HCT116 (cell line): ENCODE measurements around the gene UNC93B1. TPM values are rescaled to one million over a fixed set of nuclear protein-coding genes. Genes with fewer than 3 reads are reported as not detected.
"Not testable (repeated sequence)": the region's sequence is repeated elsewhere in the genome, so short reads cannot be mapped to it uniquely, and the experiment has no call there.

Source experiments
- ATAC-seq: fragments of 200-7000 bp; cut with Tn5 transposase; 2 replicates; pipeline ENCODE4 v1.9.1; 2020; ENCODE audit warnings: mild to moderate bottlenecking, moderate library complexity
- BruUV-seq: library from RNA; stranded (reverse); fragments of 400-500 nt; replicated peaks from 2 replicates; lab custom pipeline; 2021; lab: Mats Ljungman, UMichigan
- CTCF ChIA-PET: fragments of 300-600 bp; sonication (Branson Sonifier 250); formaldehyde crosslinking; loops from one replicate; lab custom pipeline; 2021; ENCODE audit warnings: antibody characterized with exemption; lab: Charles Lee
- POLR2A ChIA-PET: fragments of 300-600, 350-600 bp; sonication (Branson Sonifier 250); formaldehyde crosslinking; loops from one replicate; lab custom pipeline; 2021; ENCODE audit warnings: antibody characterized with exemption; lab: Charles Lee
- RAD21 ChIA-PET, 2 experiments: fragments of 300-600 bp; sonication (Branson Sonifier 250); formaldehyde crosslinking; loops; one replicate each; lab custom pipeline; 2023; ENCODE audit warnings: low total read pairs in 2 of 2; ENCODE audit not compliant: uncharacterized antibody in 2 of 2, unreplicated experiment in 2 of 2, low non-redundant PET in 1 of 2; lab: Charles Lee
- DNase-seq: peaks from one replicate; pipeline ENCODE4 v3.0.0-alpha.2; 2010; ENCODE audit warnings: low read depth, low spot score
- H2AFZ ChIP-seq: fragments of 200-600 bp; shearing (Covaris generic), sonication (generic); 2 replicates; pipeline ENCODE4 v1.6.1; 2017; ENCODE audit warnings: low read depth, mixed run types, mixed read lengths, antibody characterized with exemption, low read length; ENCODE audit not compliant: poor library complexity, severe bottlenecking
- H3K27ac ChIP-seq: 2 replicates; pipeline ENCODE4 v1.5.1; 2012; ENCODE audit warnings: low read depth, low read length
- H3K27me3 ChIP-seq: fragments of 200-600 bp; sonication (generic); 2 replicates; pipeline ENCODE4 v1.6.1; 2016; ENCODE audit warnings: mixed run types, low read length, mixed read lengths; ENCODE audit not compliant: insufficient read depth
- H3K36me3 ChIP-seq, 2 experiments: fragments of 200-500 bp in 1 of 2; fragments of 200-600 bp in 1 of 2; sonication (Bioruptor generic) in 1 of 2; sonication (generic) in 1 of 2; 2 replicates each; pipeline versions ENCODE4 v1.5.1 to v1.6.1; 2014 to 2016; ENCODE audit warnings: low read length in 2 of 2, inconsistent platforms in 1 of 2, mixed read lengths in 1 of 2, mixed run types in 1 of 2; ENCODE audit not compliant: insufficient read depth in 2 of 2, control insufficient read depth in 1 of 2
- H3K4me1 ChIP-seq, 2 experiments: fragments of 200-600 bp in 1 of 2; sonication (generic) in 1 of 2; 2 replicates each; pipeline versions ENCODE4 v1.5.1 to v1.6.1; 2012 to 2017; ENCODE audit warnings: low read length in 2 of 2, inconsistent platforms in 1 of 2, mild to moderate bottlenecking in 1 of 2, mixed read lengths in 1 of 2, mixed run types in 1 of 2, moderate library complexity in 1 of 2; ENCODE audit not compliant: insufficient read depth in 2 of 2, control insufficient read depth in 1 of 2
- H3K4me2 ChIP-seq: fragments of 200-600 bp; sonication (generic); 2 replicates; pipeline ENCODE4 v1.6.1; 2017; ENCODE audit warnings: mixed run types, low read length, mixed read lengths
- H3K4me3 ChIP-seq, 2 experiments: fragments of 200-600 bp in 1 of 2; sonication (generic) in 1 of 2; replicated peaks in 1 of 2; 2 replicates each; pipeline ENCODE4 v1.5.1; 2011 to 2016; ENCODE audit warnings: low read length in 2 of 2, control low read depth in 1 of 2, low read depth in 1 of 2, mild to moderate bottlenecking in 1 of 2, mixed read lengths in 1 of 2, mixed run types in 1 of 2
- H3K79me2 ChIP-seq: fragments of 200-600 bp; sonication (generic); 2 replicates; pipeline ENCODE4 v1.6.1; 2017; ENCODE audit warnings: mild to moderate bottlenecking, mixed run types, low read length, moderate library complexity, mixed read lengths; ENCODE audit not compliant: insufficient read depth
- H3K9ac ChIP-seq: fragments of 200-600 bp; sonication (generic); 2 replicates; pipeline ENCODE4 v1.6.1; 2016; ENCODE audit warnings: low read length, mixed read lengths
- H3K9me2 ChIP-seq: fragments of 200-600 bp; sonication (generic), shearing (Covaris generic); 2 replicates; pipeline ENCODE4 v1.6.1; 2017; ENCODE audit warnings: mixed run types, mild to moderate bottlenecking, moderate library complexity; ENCODE audit not compliant: insufficient read depth
- H3K9me3 ChIP-seq, 2 experiments: fragments of 200-500 bp in 1 of 2; fragments of 200-600 bp in 1 of 2; sonication (Bioruptor generic) in 1 of 2; sonication (generic) in 1 of 2; 2 replicates each; pipeline ENCODE4 v1.6.1; 2014 to 2017; ENCODE audit warnings: low read length in 2 of 2, mixed read lengths in 2 of 2, inconsistent platforms in 1 of 2, low read depth in 1 of 2, mild to moderate bottlenecking in 1 of 2, mixed run types in 1 of 2, moderate library complexity in 1 of 2; ENCODE audit not compliant: control insufficient read depth in 1 of 2, insufficient read depth in 1 of 2
- H4K20me1 ChIP-seq: fragments of 200-600 bp; sonication (generic), shearing (Covaris generic); 2 replicates; pipeline ENCODE4 v1.6.1; 2017; ENCODE audit warnings: mixed run types, mild to moderate bottlenecking, moderate library complexity; ENCODE audit not compliant: insufficient read depth
- intact Hi-C: fragments of 100-400 bp; cut with micrococcal nuclease; formaldehyde crosslinking; loops from 2 replicates; pipeline ENCODE4 v1.10.0; 2022
- total RNA-seq: library from RNA; stranded (reverse); gene quantifications from one replicate; pipeline ENCODE4 v1.2.1, GENCODE V29; 2021; ENCODE audit not compliant: unreplicated experiment

The UNC93B1 gene
- total RNA-seq, 1 experiment from 2014 or later: 72.9 TPM

DNA sequence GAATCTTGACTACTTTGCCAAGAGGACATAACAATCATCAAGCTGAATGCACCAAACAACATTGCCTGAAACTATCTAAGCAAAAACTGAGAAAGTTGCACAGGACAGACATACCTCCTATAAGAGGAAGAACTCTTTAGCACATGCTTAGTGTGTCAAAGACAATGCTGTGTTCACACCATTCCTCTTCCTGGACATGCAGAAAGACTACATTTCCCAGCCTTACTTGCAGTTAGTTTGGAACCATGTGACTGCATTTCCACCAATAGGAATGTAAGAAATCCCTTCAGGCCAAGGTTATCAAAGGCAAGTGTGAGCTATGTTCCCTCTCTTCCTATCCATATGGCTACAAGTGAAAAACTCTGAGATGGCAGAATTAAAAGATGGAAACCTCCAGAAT, 39.2 kb downstream of the UNC93B1 start:
- H3K79me2 ChIP-seq, H3K4me1 ChIP-seq, DNase-seq, H2AFZ ChIP-seq, H3K36me3 ChIP-seq, H3K27ac ChIP-seq, RAD21 ChIA-PET, H3K9me3 ChIP-seq, ATAC-seq, H3K27me3 ChIP-seq, POLR2A ChIA-PET, H4K20me1 ChIP-seq, BruUV-seq, intact Hi-C loops, H3K9ac ChIP-seq, H3K4me3 ChIP-seq, CTCF ChIA-PET, H3K9me2 ChIP-seq, H3K4me2 ChIP-seq: not testable (repeated sequence)

DNA sequence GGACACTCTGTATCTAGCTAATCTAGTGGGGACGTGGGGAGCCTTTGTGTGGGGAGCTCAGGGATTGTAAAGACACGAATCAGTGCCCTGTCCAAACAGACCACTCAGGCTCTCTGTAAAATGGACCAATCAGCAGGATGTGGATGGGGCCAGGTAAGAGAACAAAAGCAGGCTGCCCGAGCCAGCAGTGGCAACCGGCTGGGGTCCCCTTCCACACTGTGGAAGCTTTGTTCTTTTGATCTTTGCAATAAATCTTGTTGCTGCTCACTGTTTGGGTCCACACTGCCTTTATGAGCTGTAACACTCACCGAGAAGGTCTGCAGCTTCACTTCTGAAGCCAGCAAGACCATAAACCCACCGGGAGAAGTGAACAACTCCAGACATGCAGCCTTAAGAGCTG, 40.0 kb downstream of the UNC93B1 start:
- H3K9me2 ChIP-seq, BruUV-seq, ATAC-seq, H3K79me2 ChIP-seq, CTCF ChIA-PET, POLR2A ChIA-PET, H3K4me1 ChIP-seq, H3K27me3 ChIP-seq, H3K9me3 ChIP-seq, H3K9ac ChIP-seq, RAD21 ChIA-PET, H3K4me2 ChIP-seq, H3K4me3 ChIP-seq, H3K36me3 ChIP-seq, H3K27ac ChIP-seq, H4K20me1 ChIP-seq, intact Hi-C loops, H2AFZ ChIP-seq, DNase-seq: not testable (repeated sequence)

DNA sequence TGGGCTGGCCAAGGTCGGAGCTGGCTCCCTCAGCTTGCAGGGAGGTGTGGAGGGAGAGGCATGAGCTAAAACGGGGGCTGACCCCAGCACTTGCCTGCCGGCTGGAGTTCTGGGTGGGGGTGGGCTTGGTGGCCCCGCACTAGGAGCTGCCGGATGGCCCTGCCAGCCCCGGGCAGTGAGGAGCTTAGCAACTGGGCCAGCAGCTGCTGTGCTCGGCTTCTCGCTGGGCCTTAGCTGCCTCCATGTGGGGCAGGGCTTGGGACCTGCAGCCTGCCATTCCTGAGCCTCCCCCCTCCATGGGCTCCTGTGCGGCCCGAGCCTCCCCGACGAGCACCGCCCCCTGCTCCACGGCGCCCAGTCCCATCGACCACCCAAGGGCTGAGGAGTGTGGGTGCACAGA, 40.7 kb downstream of the UNC93B1 start:
- H3K4me2 ChIP-seq, POLR2A ChIA-PET, H3K9me3 ChIP-seq, H3K9me2 ChIP-seq, BruUV-seq, H3K36me3 ChIP-seq, H3K9ac ChIP-seq, H3K27me3 ChIP-seq, H2AFZ ChIP-seq, CTCF ChIA-PET, H3K79me2 ChIP-seq, ATAC-seq, intact Hi-C loops, DNase-seq, H4K20me1 ChIP-seq, H3K4me1 ChIP-seq, RAD21 ChIA-PET, H3K4me3 ChIP-seq, H3K27ac ChIP-seq: not testable (repeated sequence)

DNA sequence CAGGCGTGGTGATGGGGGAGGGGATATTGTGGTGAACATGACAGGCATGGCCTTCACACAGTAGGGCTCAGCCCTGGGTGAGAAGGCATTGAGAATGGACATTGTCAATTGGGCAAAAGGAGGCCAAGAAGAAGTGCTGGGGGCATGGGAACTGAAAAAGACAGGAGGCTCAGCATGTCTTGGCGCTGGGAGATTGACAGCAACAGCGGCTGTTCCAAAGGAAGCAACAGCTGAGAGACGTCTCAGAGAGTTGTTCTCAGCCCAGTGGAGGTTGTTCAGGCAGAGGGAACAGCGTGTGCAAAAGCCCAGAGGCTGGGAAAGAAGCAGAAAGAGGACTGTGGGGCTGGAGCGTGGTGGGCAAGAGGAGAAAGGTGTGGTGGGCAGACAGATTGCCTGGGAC, 47.7 kb downstream of the UNC93B1 start:
- H3K79me2 ChIP-seq, RAD21 ChIA-PET, ATAC-seq, H3K36me3 ChIP-seq, DNase-seq, intact Hi-C loops, H3K9me3 ChIP-seq, H4K20me1 ChIP-seq, H3K4me3 ChIP-seq, H3K9me2 ChIP-seq, H3K4me2 ChIP-seq, H3K9ac ChIP-seq, H2AFZ ChIP-seq, BruUV-seq, H3K27me3 ChIP-seq, H3K27ac ChIP-seq, H3K4me1 ChIP-seq: not testable (repeated sequence)
- ChIA-PET POLR2A (interaction anchor here (0.8 kb wide), 1 partner anchor 10 kb away, joined by 3 read pairs; no protein-coding TSS in a partner anchor), CTCF (interaction anchor here (0.6 to 1.7 kb wide), 10 partner anchors 9 to 541 kb away, joined by 3 to 10 read pairs (median 3); no protein-coding TSS in a partner anchor)
